Measurements from ENCODE around the gene HSD17B4.

GRCh38 chr5:119478781-119479180 is 26.5 kb downstream of the HSD17B4 start:
- TF ChIP-seq CTCF (IDR thresholded peaks at IDR 0.05) (no peak), STAT6 (CRISPR knock-in tag; conservative IDR thresholded peaks at IDR 0.05; ENCODE audit: low read depth) (no peak), NR2C2 (CRISPR knock-in tag; IDR thresholded peaks at IDR 0.05) (no peak), ATF3 (CRISPR knock-in tag; conservative IDR thresholded peaks at IDR 0.05) (no peak), MAX (CRISPR knock-in tag; IDR thresholded peaks at IDR 0.05) (no peak), SMAD3 (CRISPR knock-in tag; IDR thresholded peaks at IDR 0.05; ENCODE audit: borderline replicate concordance) (no peak), USF2 (CRISPR knock-in tag; IDR thresholded peaks at IDR 0.05) (no peak), TEAD4 (CRISPR knock-in tag; IDR thresholded peaks at IDR 0.05) (no peak), USF1 (CRISPR knock-in tag; IDR thresholded peaks at IDR 0.05) (no peak), MYBL2 (CRISPR knock-in tag; IDR thresholded peaks at IDR 0.05) (no peak)

Measured in WTC11 (cell line).